Activated CD4-positive, alpha-beta T cell treated with anti-CD3 and anti-CD28 coated beads for 4 hours (primary cell): ENCODE measurements around the gene PDS5A.
"Not testable (repeated sequence)": the region's sequence is repeated elsewhere in the genome, so short reads cannot be mapped to it uniquely, and the experiment has no call there.

Experiments
- DNase-seq, 2 donors: peaks; one replicate each; pipeline ENCODE4 v3.0.0-alpha.2; 2020

The PDS5A gene, protein sequence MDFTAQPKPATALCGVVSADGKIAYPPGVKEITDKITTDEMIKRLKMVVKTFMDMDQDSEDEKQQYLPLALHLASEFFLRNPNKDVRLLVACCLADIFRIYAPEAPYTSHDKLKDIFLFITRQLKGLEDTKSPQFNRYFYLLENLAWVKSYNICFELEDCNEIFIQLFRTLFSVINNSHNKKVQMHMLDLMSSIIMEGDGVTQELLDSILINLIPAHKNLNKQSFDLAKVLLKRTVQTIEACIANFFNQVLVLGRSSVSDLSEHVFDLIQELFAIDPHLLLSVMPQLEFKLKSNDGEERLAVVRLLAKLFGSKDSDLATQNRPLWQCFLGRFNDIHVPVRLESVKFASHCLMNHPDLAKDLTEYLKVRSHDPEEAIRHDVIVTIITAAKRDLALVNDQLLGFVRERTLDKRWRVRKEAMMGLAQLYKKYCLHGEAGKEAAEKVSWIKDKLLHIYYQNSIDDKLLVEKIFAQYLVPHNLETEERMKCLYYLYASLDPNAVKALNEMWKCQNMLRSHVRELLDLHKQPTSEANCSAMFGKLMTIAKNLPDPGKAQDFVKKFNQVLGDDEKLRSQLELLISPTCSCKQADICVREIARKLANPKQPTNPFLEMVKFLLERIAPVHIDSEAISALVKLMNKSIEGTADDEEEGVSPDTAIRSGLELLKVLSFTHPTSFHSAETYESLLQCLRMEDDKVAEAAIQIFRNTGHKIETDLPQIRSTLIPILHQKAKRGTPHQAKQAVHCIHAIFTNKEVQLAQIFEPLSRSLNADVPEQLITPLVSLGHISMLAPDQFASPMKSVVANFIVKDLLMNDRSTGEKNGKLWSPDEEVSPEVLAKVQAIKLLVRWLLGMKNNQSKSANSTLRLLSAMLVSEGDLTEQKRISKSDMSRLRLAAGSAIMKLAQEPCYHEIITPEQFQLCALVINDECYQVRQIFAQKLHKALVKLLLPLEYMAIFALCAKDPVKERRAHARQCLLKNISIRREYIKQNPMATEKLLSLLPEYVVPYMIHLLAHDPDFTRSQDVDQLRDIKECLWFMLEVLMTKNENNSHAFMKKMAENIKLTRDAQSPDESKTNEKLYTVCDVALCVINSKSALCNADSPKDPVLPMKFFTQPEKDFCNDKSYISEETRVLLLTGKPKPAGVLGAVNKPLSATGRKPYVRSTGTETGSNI (N-terminal part only)

DNA sequence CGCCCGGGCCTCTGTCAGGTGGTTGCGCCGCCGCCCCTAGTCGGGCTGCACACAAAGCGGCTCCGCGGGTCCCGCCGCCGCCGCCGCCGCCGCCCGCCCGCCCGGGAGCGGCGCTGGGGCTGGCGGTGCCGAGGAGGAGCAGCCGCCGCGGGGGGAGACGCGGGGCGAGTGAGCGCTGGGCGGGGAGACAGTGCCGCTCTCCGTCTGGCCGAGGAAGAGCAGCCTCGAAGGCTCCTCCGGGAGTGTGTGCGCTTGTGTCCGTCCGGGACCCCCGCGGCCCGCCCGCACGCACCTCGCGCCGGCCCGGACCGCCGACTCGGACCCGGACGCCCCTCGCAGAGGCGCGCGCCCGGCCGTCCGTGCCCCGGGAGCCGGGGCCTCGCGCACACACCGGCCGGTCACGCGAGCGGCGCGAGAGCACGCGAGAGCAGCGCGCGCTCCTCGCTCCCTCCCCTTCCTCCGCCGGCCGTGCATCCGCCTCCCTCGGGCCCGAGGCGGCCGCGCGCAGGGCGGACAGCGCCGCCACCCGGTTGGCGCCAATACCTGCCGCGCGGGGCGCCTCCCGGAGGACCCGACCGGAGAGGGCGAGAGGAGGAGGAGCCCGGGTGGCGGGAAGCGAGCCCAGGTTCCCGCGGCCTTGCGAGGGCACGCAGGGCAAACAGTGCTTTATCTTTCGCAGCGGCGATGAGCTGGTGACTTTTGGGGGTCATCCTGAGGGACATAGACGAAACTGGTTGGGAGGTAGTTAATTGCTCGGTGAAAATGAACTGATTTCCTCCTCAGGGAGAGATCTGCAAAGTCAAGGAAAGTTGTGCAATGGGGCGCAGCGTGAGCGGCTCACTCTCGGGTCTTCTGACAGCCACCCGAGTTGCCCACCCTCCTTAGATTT is at the start of gene PDS5A:
Gene PDS5A, minus strand, starts transcription at position 423 of the 889 bp plus-strand sequence. CDS start 1,334 bp downstream, outside the sequence.
- DNase-seq, result peak; percentile 84 to 87

DNA sequence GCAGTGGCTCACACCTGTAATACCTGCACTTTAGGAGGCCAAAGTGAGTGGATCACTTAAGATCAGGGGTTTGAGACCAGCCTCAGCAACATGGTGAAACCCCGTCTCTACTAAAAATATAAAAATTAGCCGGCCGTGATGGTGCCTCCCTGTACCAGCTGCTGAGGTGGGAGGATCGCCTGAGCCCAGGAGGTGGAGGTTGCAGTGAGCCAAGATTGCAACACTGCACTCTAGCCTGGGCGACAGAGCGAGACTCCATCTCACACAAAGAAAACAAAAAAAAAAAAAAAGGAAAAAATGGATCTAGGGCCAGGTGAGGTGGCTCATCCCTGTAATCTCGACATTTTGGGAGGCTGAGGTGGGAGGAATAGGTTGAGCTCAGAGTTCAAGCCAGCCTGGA is 46.3 kb upstream of the PDS5A start:
- DNase-seq, result not testable (repeated sequence)

DNA sequence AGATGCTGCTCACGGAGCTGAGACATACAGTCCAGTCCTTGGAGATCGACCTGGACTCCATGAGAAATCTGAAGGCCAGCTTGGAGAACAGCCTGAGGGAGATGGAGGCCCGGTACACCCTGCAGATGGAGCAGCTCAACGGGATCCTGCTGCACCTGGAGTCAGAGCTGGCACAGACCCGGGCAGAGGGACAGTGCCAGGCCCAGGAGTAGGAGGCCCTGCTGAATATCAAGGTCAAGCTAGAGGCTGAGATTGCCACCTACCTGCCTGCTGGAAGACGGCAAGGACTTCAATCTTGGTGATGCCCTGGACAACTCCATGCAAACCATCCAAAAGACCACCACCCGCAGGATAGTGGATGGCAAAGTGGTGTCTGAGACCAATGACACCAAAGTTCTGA is 43.4 kb upstream of the PDS5A start:
- DNase-seq, result not testable (repeated sequence)

DNA sequence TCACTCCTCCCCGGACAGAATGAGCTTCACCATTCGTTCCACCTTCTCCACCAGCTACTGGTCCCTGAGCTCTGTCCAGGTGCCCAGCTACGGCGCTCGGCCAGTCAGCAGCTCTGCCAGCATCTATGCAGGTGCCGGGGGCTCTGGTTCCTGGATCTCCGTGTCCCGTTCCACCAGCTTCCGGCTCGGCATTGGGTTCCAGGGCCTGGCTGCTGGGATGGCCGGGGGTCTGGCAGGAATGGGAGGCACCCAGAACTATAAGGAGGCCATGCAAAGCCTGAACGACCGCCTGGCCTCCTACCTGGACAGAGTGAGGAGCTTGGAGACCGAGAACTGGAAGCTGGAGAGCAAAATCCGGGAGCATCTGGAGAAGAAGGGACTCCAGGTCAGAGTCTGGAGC is 42.5 kb upstream of the PDS5A start:
- DNase-seq, result no peak

DNA sequence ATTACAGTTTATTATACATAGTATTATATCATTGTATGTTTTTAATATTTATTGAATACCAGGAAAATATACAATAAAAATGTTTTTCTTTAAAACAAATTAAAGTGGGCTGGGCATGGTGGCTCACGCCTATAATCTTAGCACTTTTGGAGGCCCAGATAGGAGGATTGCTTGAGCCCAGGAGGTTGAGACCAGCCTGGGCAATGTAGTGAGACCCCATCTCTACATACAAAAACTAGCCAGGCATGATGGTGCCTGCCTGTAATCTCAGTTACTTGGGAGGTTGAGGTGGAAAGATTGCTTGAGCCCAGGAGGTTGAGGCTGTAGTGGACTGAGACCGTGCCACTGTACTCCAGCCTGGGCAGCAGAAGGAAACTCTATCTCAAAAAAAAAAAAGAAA is 38.3 kb upstream of the PDS5A start:
- DNase-seq, result no peak

DNA sequence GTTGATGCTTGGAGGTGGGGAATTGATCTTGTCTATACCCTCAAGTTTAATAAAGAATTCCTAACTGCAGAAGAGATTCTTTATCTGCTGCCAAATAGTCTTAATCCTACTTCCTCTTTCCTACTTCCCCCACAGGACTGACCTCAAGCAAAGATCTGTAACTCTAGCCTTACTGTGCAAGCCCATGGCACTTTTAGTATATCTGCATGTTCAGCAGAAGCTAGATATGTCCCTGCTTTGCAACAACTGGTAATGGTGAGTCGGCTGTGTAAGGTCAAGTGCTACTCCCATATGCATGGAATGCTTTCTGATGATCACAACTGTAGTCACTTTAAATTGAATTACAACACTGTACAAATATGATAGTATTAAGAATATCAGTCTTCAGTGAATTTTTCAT is 26.3 kb upstream of the PDS5A start:
- no peak for DNase-seq

DNA sequence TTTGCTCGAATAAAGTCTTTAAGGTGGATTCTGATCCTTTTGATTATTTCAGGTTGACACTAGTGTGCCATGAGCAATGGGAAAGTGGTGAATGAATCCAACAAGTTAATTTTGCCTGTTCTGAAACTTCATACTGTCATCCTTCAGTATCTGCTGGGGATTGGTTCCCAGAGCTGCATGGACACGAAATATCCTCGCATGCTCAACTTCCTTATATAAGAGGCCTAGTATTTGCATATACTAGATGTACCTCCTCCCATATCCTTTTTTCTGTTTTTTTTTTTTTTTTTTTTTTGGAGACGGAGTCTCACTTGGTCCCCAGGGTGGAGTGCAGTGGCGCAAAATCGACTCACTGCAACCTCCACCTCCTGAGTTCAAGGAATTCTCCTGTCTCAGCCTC is 23.0 kb upstream of the PDS5A start:
- DNase-seq, result no peak

DNA sequence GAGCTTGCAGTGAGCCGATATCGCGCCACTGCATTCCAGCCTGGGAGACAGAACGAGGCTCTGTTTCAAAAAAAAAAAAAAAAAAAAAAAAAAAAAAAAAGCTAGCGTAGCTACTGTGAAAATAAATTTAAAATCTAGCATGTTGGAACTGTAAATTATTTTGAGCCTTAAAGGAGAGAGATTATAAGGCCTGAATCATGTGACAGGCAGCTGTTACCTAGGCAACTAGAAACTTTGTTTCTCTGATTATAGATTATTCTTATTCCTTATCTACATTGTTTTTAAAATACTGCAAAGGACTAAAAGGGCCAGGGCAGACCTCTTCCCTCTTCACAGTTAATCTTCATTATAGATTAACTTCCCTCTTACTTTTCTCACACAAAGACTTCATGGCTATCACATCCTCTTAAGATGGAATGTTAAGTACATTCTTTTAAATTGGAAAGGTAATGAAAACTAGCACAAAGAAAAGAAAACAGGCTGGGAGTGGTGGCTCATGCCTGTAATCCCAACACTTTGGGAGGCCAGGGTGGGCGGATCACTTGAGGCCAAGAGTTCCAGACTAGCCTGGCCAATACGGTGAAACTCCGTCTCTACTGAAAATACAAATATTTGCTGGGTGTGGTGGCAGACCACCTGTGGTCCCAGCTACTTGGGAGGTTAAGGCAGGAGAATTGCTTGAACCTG is 21.1 kb upstream of the PDS5A start:
- DNase-seq, result no peak

DNA sequence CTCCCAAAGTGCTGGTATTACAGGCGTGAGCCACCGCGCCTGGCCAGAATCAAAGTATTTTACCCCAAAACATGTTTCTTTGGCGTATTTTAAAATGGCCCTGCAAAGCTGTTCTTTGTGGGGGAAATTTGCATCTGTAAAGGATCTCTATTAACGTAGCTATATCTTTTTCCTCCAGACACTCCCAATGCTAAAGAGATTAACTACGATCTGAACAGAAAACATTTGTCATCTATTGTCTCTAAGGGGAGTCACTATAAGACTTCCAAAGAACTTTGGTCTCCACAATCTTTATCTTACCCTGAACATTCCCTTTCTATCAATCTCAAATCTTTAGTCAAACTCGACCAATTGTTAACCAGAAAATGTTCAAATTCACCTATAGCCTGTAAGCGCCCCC is 19.1 kb upstream of the PDS5A start:
- no peak for DNase-seq

DNA sequence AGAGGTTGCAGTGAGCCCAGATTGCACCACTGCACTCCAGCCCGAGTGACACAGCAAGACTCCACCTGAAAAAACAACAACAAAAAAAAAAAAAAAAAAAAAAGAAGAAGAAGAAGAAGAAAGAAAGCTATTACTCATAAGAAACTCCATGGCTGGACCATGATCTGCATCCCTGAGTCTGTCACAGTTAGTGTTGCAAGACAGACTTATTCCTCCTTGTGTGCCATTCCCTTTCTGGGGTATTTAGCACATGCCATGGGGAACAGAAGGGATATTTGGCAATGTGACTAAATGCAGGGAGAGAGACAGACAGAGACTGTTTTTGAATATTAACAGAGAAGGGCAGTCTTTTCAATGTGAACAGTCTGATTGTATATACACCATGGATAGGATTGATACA is 16.7 kb upstream of the PDS5A start:
- no peak for DNase-seq

DNA sequence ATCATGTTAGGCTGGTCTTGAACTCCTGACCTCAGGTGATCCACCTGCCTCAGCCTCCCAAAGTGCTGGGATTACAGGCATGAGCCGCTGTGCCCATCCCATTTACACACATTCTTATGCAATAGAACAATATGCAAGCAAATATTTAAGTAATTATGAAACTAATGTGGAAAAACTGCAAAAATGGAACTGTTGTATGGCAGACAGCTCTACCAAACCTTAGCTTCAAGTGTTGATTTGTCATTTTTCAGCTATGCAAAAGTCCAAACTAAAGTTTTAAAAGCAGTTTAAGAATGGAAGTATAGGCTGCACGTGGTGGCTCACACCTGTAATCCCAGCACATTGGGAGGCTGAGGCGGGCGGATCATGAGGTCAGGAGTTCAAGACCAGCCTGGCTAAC is 11.7 kb upstream of the PDS5A start:
- not testable (repeated sequence) for DNase-seq

DNA sequence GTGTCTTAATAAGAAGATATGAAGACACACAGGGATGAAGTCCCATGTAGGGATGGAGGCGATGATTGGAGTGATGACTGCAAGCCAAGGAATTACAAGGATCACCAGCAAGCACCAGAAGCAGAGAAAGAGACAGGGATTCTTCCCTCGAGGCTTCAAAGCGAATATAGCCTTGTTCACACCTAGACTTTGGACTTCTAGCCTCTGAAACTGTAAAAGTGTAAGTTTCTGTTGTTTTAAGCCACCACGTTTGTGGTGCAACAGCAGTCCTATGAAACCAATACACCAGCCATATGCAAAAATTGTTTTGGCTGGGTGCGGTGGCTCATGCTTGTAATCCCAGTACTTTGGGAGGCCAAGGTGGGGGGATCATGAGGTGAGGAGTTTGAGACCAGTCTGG is 9.8 kb upstream of the PDS5A start:
- DNase-seq, result no peak

DNA sequence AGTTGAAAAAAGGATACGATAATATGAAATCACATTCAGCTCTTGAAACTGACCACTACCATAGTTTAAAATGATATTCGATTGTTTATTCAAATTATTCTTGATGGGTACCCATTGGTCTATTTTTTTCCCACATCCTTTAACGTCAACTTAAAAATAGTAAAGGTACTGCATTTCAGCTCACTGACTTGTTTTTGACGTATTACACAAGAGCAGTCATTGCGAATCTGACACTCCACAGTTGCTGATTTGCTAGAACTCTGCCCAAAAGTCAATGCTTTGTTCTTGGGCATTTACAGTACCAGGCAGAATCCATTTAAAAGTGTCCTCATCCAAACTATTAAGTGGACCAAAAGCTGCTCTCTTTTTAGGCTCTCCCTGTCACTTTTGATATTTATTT is 1.2 kb upstream of the PDS5A start:
- no peak for DNase-seq

DNA sequence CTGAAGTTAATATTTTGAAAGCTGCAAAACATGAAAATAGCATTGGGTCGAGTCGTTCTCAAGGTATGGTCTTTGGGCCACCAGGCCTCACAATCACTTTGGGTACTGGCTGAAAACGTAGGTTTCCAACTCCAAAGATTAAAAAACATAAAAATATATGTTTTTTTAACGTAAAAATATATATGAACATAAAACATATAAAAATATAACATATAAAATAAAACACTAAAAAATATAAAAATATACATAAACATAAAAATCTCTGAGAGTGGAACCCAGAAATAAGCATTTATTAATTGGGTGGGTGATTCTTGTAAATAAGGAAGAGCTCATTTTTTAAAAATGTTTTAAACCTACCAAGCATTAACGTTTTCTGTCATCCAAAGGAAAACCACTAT is 666 bp upstream of the PDS5A start:
- no peak for DNase-seq

DNA sequence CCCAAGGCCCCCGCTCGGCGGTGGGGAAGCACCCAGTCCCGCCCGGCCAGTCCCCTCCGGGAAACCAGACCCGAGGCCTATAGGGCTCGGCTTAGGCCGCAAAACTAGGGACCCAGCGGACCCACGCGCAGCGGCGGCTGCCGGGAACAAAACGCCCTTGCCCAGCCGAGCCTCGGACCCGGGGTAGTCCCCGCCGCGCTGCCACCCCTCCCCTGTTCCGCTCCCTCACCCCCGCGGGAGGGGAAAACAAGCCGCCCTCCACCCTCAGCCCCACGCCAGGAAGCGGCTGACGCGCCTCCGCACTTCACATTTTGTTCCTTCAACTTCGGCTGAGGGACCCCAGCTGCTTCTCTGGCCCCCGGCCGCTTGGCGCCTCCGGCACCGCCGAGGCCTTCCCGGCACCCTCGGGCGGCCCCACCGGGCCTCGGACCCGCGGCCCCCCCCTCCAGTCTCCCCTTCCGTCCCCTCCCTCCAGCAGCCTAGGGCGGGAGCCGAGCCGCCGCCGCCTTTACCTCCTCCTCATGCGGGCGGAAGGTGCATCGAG is 694 bp downstream of the PDS5A start:
- peak; percentile 53 to 66 for DNase-seq

DNA sequence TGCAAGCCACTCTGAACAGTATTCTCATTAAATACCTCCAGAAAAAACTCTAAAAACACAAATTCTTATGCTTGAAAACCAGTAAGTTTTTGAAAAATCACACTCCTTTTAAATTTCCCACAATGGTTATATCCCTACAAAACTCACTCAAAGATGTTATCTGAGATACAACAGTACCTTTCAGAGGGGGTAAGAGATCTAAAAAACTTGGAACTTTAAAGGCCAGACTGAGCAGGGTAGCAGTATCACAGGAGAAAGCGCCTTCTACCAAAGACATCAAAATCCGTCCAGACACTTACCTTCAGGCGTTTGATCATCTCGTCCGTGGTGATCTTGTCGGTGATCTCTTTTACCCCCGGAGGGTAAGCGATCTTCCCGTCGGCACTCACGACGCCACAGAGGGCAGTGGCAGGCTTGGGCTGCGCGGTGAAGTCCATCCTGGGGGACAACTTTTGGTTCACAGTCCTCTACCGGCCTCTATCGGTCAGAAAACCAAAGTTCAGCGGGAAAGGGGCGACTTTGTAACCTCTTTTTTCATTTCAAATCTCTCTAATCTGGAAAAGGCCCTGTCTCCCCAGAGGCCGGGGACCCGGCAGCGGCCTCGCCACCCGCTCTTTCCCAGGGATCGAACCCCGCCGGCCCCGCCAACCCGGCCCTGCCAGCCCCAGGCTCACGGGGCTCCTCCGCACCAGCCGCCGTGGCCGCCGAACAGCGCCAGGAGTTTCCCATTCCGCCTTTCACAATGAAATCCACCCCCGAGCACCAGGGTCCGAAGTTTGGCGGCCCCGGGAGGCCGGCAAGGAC is 1.4 kb downstream of the PDS5A start:
- DNase-seq, result peak; percentile 60 to 65

DNA sequence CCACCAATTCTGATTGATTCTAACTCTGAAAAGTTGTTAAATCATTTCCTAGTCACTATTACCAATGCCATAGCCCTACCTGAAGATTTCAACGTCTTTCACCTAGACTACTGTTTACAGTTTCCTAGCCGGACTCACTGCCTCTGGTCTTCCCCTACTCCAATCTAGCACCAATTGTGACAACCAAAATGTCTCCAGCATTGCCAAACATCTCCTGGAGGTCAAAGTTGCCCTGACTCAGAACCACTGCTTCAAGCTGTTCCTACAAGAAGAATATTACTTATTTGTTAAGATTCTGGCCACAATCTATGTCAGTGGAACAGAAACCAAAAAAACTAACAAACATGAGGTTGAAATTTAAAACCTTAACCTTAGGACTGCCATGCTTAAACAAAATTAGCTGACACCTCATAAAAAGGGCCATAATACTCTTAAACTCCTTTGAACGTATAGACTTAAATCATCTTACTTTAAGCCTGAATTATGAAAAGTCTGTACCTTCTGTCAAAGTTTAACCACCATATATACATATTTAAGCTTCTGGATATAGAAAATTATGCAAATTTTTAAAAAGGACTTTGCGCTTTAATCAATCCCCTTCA is 2.1 kb downstream of the PDS5A start:
- no peak for DNase-seq

DNA sequence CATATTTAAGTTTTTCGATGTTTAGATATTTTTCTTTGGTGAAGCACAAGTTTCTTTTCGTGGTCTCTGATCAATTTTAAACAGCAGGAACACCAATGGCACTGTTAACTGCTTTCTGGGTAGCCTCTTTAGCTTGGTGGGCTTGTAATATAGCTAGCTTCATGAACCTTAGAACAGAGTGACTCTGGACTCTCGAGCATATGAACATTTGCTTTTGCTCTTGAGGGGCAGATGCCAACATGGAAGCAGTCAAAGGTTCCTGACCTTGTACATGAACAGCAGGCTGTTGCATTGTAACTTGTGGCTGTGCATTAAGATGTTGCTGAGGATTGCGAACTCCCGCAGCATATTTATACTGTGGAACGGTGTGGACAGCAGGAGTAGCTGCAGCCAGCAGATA is 4.7 kb downstream of the PDS5A start:
- not testable (repeated sequence) for DNase-seq

DNA sequence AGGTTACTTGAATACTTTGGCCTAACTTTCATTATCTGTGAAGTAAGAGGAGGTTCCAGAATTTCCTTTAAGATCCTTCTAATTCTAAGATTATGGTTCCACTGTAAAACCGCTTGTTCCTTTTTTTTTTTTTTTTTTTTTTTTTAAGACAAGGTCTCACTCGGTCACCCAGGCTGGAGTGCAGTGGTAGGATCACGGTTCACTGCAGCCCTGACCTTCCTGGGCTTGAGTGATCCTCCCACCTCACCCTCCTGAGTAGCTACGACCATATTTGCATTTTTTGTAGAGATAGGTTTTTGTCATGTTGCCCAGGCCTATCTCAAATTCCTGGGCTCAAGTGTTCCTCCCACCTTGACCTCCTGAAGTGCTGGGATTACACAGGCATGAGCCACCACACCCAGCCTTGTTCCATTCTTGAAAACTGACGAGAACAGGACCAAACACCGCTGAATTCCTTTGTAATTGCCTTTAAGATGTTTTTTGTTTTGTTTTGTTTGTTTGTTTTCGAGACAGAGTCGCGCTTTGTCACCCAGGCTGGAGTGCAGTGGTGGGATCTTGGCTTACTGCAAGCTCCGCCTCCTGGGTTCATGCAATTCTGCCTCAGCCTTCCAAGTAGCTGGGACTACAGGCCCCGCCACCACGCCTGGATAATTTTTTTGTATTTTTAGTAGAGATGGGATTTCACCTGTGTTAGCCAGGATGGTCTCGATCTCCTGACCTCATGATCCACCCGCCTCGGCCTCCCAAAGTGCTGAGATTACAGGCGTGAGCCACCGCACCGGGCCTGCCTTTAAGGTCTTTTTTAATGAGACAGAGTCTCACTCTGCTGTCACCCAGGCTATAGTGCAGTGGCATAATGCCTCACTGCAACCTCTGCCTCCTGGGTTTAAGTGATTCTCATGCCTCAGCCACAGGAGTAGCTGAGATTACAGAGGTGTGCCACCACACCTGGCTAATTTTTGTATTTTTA is 6.8 kb downstream of the PDS5A start:
- no peak for DNase-seq
